Neural progenitor cell (in vitro differentiated cells): Measurements from ENCODE around the gene CDH20. TPM values are rescaled to one million over a fixed set of nuclear protein-coding genes. Genes with fewer than 3 reads are reported as not detected.

Experiments
- DNase-seq: peaks from one replicate; pipeline ENCODE4 v3.0.0-alpha.2; 2016; ENCODE audit warnings: low spot score
- H2AFZ ChIP-seq: fragments of 200-600 bp; sonication (generic); replicated peaks from 2 replicates; pipeline ENCODE4 v1.6.1; 2016; ENCODE audit warnings: antibody characterized with exemption
- H3F3A ChIP-seq: fragments of 200-600 bp; sonication (generic); 2 replicates; pipeline ENCODE4 v1.6.1; 2016; ENCODE audit warnings: antibody characterized with exemption, low read depth
- H3K27ac ChIP-seq: fragments of 200-600 bp; sonication (generic); 2 replicates; pipeline ENCODE4 v1.5.1; 2016; ENCODE audit warnings: mild to moderate bottlenecking
- H3K27me3 ChIP-seq: fragments of 200-600 bp; sonication (generic); 2 replicates; pipeline ENCODE4 v1.6.1; 2016; ENCODE audit warnings: mild to moderate bottlenecking, moderate library complexity
- H3K36me3 ChIP-seq: fragments of 200-600 bp; sonication (generic); 2 replicates; pipeline ENCODE4 v1.5.1; 2016
- H3K4me1 ChIP-seq: fragments of 200-600 bp; sonication (generic); 2 replicates; pipeline ENCODE4 v1.6.1; 2016; ENCODE audit warnings: mixed run types
- H3K4me2 ChIP-seq: fragments of 200-600 bp; sonication (generic); 2 replicates; pipeline ENCODE4 v1.6.1; 2016
- H3K4me3 ChIP-seq: fragments of 200-600 bp; sonication (generic); 2 replicates; pipeline ENCODE4 v1.5.1; 2016
- H3K79me2 ChIP-seq: fragments of 200-600 bp; sonication (generic); 2 replicates; pipeline ENCODE4 v1.6.1; 2016; ENCODE audit warnings: low read depth
- H3K9ac ChIP-seq: fragments of 200-600 bp; sonication (generic); 2 replicates; pipeline ENCODE4 v1.6.1; 2016
- H3K9me3 ChIP-seq: fragments of 200-600 bp; sonication (generic); 2 replicates; pipeline ENCODE4 v1.5.1; 2016; ENCODE audit warnings: low read depth
- H4K20me1 ChIP-seq: fragments of 200-600 bp; sonication (generic); 2 replicates; pipeline ENCODE4 v1.6.1; 2016; ENCODE audit warnings: low read depth
- H3K27ac Mint-ChIP-seq: 3 replicates; pipeline ENCODE4 v1.8.0; 2021; ENCODE audit warnings: mixed read lengths
- H3K27me3 Mint-ChIP-seq: 2 replicates; pipeline ENCODE4 v1.8.0; 2022; ENCODE audit warnings: low read depth, mild to moderate bottlenecking, inconsistent platforms, moderate library complexity, mixed read lengths; ENCODE audit not compliant: insufficient read depth
- H3K36me3 Mint-ChIP-seq: 3 replicates; pipeline ENCODE4 v1.8.0; 2021; ENCODE audit warnings: mixed read lengths
- H3K4me1 Mint-ChIP-seq: 3 replicates; pipeline ENCODE4 v1.8.0; 2021; ENCODE audit warnings: mixed read lengths
- H3K4me3 Mint-ChIP-seq: 3 replicates; pipeline ENCODE4 v1.8.0; 2021; ENCODE audit warnings: mild to moderate bottlenecking, moderate library complexity, mixed read lengths
- H3K9me3 Mint-ChIP-seq: 3 replicates; pipeline ENCODE4 v1.8.0; 2020; ENCODE audit warnings: mixed read lengths
- EZH2 ChIP-seq: fragments of 200-600 bp; sonication (generic); IDR thresholded peaks from 2 replicates; pipeline ENCODE4 v1.6.1; 2017; ENCODE audit warnings: antibody characterized with exemption, mild to moderate bottlenecking, moderate library complexity
- EZH2phosphoT487 ChIP-seq: fragments of 200-600 bp; sonication (generic); IDR thresholded peaks from 2 replicates; pipeline ENCODE4 v1.6.1; 2017; ENCODE audit warnings: antibody characterized with exemption
- total RNA-seq: library from RNA; depleted of rRNA; stranded (reverse); fragments of >200 nt; gene quantifications from 2 replicates; pipeline ENCODE4 v1.2.3, GENCODE V29; 2015; ENCODE audit warnings: low replicate concordance
- TF ChIP-seq, protein P1 (sequence below): fragments of 200-600 bp; sonication (generic); IDR thresholded peaks from 2 replicates; pipeline ENCODE4 v1.5.1; 2017; ENCODE audit warnings: antibody characterized with exemption, mild to moderate bottlenecking

Gene CDH20
- total RNA-seq, 1 donor from 2014 or later, result 1.6 TPM

DNA sequence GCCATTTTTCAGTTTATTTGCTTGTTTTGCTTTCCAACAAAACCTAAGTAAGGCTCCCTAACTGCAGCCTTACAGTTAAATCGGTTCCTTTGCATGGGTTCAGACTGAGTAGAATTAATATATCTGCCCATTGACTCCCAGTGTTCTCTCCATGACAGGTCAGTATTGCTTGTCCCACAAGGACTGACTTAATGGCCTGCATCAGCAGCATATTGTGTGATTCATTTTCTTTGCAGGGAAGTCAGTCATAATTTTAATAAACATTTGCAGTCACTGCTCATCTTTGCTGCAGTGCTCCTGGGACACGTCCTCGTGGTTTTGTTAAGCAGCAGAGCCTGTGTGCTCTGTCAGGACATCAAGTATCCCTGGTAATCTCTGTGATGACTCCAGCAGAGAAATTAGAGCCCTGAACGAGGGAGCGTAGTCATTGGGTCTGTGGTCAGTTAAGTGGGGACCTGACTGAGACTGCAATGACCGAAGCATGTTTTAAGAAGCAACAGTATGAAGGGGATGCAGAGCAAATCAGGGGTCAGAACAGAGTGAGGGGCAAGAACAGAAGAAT lies 93.3 kb downstream of the CDH20 start:
- no peak overlapping the region for H3K4me2 ChIP-seq
- no peaks in the 10 kb centered on the region for H3K27me3 ChIP-seq
- peaks cover 19% of the 10 kb centered on the region for H3K4me1 Mint-ChIP-seq
- H3K27ac ChIP-seq, result no peak overlapping the region
- no peaks in the 10 kb centered on the region for H3K9me3 ChIP-seq
- H3F3A ChIP-seq, result no peaks in the 10 kb centered on the region
- DNase-seq, result no peak
- no peaks in the 10 kb centered on the region for H3K4me1 ChIP-seq
- no peaks in the 10 kb centered on the region for H3K9me3 Mint-ChIP-seq
- no peaks in the 10 kb centered on the region for H4K20me1 ChIP-seq
- H2AFZ ChIP-seq, result no peak overlapping the region
- no peaks in the 10 kb centered on the region for H3K36me3 ChIP-seq
- H3K9ac ChIP-seq, result no peak overlapping the region
- TF ChIP-seq, protein P1, sequence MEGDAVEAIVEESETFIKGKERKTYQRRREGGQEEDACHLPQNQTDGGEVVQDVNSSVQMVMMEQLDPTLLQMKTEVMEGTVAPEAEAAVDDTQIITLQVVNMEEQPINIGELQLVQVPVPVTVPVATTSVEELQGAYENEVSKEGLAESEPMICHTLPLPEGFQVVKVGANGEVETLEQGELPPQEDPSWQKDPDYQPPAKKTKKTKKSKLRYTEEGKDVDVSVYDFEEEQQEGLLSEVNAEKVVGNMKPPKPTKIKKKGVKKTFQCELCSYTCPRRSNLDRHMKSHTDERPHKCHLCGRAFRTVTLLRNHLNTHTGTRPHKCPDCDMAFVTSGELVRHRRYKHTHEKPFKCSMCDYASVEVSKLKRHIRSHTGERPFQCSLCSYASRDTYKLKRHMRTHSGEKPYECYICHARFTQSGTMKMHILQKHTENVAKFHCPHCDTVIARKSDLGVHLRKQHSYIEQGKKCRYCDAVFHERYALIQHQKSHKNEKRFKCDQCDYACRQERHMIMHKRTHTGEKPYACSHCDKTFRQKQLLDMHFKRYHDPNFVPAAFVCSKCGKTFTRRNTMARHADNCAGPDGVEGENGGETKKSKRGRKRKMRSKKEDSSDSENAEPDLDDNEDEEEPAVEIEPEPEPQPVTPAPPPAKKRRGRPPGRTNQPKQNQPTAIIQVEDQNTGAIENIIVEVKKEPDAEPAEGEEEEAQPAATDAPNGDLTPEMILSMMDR, result no peak
- TF ChIP-seq EZH2phosphoT487, result no peak
- no peak for TF ChIP-seq EZH2
- no peak overlapping the region for H3K4me3 Mint-ChIP-seq
- H3K36me3 Mint-ChIP-seq, result no peaks in the 10 kb centered on the region
- H3K79me2 ChIP-seq, result no peaks in the 10 kb centered on the region
- H3K27ac Mint-ChIP-seq, result peak overlapping the region; percentile 16
- peaks cover 2% of the 10 kb centered on the region for H3K27me3 Mint-ChIP-seq
- no peak overlapping the region for H3K4me3 ChIP-seq

DNA sequence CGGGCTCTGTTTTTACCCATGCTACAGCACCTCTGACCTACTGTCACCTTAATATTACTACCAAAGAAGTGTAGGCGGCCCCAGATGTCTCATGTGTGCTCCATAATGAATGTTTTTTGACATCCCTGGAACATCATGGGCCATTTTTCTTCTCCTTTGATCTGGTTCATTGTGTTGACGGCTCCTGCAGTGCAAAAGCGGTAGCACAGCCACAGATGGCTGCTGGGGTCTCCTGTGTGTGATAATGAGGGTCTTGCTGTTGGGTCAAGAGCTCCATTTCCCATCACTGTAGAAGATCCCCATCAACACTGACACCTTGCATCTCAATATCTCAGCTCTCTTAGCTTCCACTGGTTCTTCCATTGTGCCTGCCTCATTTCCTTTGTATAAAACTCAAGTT lies 95.0 kb downstream of the CDH20 start:
- peaks cover 15% of the 10 kb centered on the region for H3K4me1 Mint-ChIP-seq
- no peaks in the 10 kb centered on the region for H3K9me3 Mint-ChIP-seq
- TF ChIP-seq EZH2 (no peak), EZH2phosphoT487 (no peak)
- TF ChIP-seq, protein P1, result no peak
- DNase-seq, result no peak
- no peak overlapping the region for H3K4me3 ChIP-seq
- no peaks in the 10 kb centered on the region for H3K9me3 ChIP-seq
- H3K27me3 ChIP-seq, result no peaks in the 10 kb centered on the region
- no peaks in the 10 kb centered on the region for H3F3A ChIP-seq
- no peaks in the 10 kb centered on the region for H4K20me1 ChIP-seq
- no peaks in the 10 kb centered on the region for H3K4me1 ChIP-seq
- H3K4me2 ChIP-seq, result no peak overlapping the region
- peaks cover 2% of the 10 kb centered on the region for H3K27me3 Mint-ChIP-seq
- H3K36me3 Mint-ChIP-seq, result no peaks in the 10 kb centered on the region
- H2AFZ ChIP-seq, result no peak overlapping the region
- no peak overlapping the region for H3K9ac ChIP-seq
- H3K27ac Mint-ChIP-seq, result no peak overlapping the region
- H3K79me2 ChIP-seq, result no peaks in the 10 kb centered on the region
- no peak overlapping the region for H3K27ac ChIP-seq
- H3K4me3 Mint-ChIP-seq, result no peak overlapping the region
- no peaks in the 10 kb centered on the region for H3K36me3 ChIP-seq

DNA sequence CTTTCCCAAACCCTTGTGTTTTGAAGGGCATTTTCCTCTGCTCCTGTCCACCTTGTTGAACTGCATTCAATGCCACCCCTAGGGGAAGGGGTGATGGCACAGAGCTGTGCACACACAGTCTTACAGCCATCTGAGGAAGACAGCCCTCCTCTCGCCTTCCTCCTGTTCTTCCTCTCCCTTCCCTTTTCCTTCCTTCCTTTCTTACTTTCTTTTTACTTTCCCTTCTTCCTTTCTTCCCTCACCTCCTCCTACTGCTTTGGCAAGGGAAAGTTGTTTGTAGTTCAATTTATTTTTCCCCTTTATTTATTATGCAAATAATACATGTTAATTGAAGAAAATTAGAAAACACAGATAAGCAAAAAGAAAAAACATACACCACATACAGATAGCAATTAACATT lies 99.4 kb downstream of the CDH20 start:
- H3K27me3 Mint-ChIP-seq, result peaks cover 5% of the 10 kb centered on the region
- no peak overlapping the region for H3K27ac Mint-ChIP-seq

More for the DNA sequence above, 99.4 kb downstream of the CDH20 start:
- Histone ChIP-seq H3K9me3 (no peaks in the 10 kb centered on the region), H3K4me2 (no peak overlapping the region), H2AFZ (no peak overlapping the region), H3K27ac (no peak overlapping the region), H3K36me3 (no peaks in the 10 kb centered on the region), H3K4me1 (no peaks in the 10 kb centered on the region), H3F3A (no peaks in the 10 kb centered on the region), H3K9ac (no peak overlapping the region), H4K20me1 (no peaks in the 10 kb centered on the region), H3K27me3 (no peaks in the 10 kb centered on the region), H3K79me2 (no peaks in the 10 kb centered on the region), H3K4me3 (no peak overlapping the region)
- H3K9me3 Mint-ChIP-seq, result no peaks in the 10 kb centered on the region
- H3K4me3 Mint-ChIP-seq, result no peak overlapping the region
- no peak for DNase-seq
- peaks cover 12% of the 10 kb centered on the region for H3K4me1 Mint-ChIP-seq
- TF ChIP-seq EZH2phosphoT487 (no peak), EZH2 (no peak)
- TF ChIP-seq, protein P1, result no peak
- H3K36me3 Mint-ChIP-seq, result no peaks in the 10 kb centered on the region
